ENCODE results near the gene TENM4. TPM values are rescaled to one million over a fixed set of nuclear protein-coding genes. Genes with fewer than 3 reads are reported as not detected.

TENM4 gene
- total and polyA plus RNA-seq, 2 of the 13 experiments (the other 11 are each of a cell fraction or from before 2014, with no cell fraction given): not detected

- ChIA-PET CTCF (ENCODE audit: low intra/inter-chr PET ratio, low total read pairs) (no interaction called here), POLR2A (no interaction called here)
- DNase-seq (ENCODE audit: low spot score) (no peak), ATAC-seq (no peak), FAIRE-seq (no peak)
- H2AFZ ChIP-seq (ENCODE audit: low read length): no peak overlapping the region
- in situ Hi-C loops (cut with HindIII; ENCODE audit: extremely low pct_ligation_motif_present, low pct_unique_long_range_greater_than_20kb) (no loop called here), intact Hi-C loops (cut with micrococcal nuclease; ENCODE audit: unreplicated experiment) (no loop called here)
- H3K9me3 ChIP-seq (ENCODE audit: low read length): no peaks in the 10 kb centered on the region
- no peaks in the 10 kb centered on the region for H3K36me3 ChIP-seq (replicated peaks in 1 of 2; ENCODE audit: control insufficient read depth in 1 of 2, insufficient read depth in 2 of 2, low read length in 2 of 2)
- no TSS peak for BruUV-seq (replicated peaks)
- H3K4me1 ChIP-seq (ENCODE audit: insufficient read depth, low read length): no peaks in the 10 kb centered on the region
- no peak overlapping the region for H3K9ac ChIP-seq (ENCODE audit: insufficient read depth, low read depth, low read length)
- H4K20me1 ChIP-seq (ENCODE audit: insufficient read depth, low read length): no peaks in the 10 kb centered on the region
- H3K4me2 ChIP-seq (ENCODE audit: low read depth, low read length): no peak overlapping the region
- WGBS (ENCODE audit: low lambda C conversion rate): 0% methylated on average over 4 of the region's 4 CpGs
- no peaks in the 10 kb centered on the region; a peak in 1 of 5 replicates for H3K27me3 ChIP-seq (ENCODE audit: control insufficient read depth in 1 of 2, insufficient read depth in 2 of 2, low read length in 2 of 2)
- no peak overlapping the region for H3K27ac ChIP-seq (ENCODE audit: extremely low read length, insufficient read depth, low read length)
- no peaks in the 10 kb centered on the region for H3K79me2 ChIP-seq (ENCODE audit: insufficient read depth, low read length)
- no peak for TF ChIP-seq NFYB (CRISPR knock-in tag; IDR thresholded peaks at IDR 0.05)
- no peak for TF ChIP-seq DMAP1 (CRISPR knock-in tag; IDR thresholded peaks at IDR 0.05)
- TF ChIP-seq HDAC6 (IDR thresholded peaks at IDR 0.05; ENCODE audit: low read depth, low read length): no peak
- no peak overlapping the region for H3K4me3 ChIP-seq (replicated peaks in 1 of 3; ENCODE audit: insufficient read depth in 1 of 3, low read depth in 2 of 3, low read length in 3 of 3)
Measured at GRCh38 chr11:79304599-79305212, 136.1 kb downstream of the TENM4 start.

GRCh38 chr11:79296141-79296540 is 144.7 kb downstream of the TENM4 start:
- no peaks in the 10 kb centered on the region for H3K36me3 ChIP-seq (replicated peaks in 1 of 2; ENCODE audit: control insufficient read depth in 1 of 2, insufficient read depth in 2 of 2, low read length in 2 of 2)
- 0 out of 5 replicates have a peak, but pooled peaks cover 0 to 4% of the 10 kb centered on the region in 2 experiments for H3K27me3 ChIP-seq (ENCODE audit: control insufficient read depth in 1 of 2, insufficient read depth in 2 of 2, low read length in 2 of 2)
- no peak for TF ChIP-seq ZNF512 (CRISPR knock-in tag; IDR thresholded peaks at IDR 0.05)
- H3K4me2 ChIP-seq (ENCODE audit: low read depth, low read length): no peak overlapping the region
- in situ Hi-C loops (cut with HindIII; ENCODE audit: extremely low pct_ligation_motif_present, low pct_unique_long_range_greater_than_20kb) (no loop called here), intact Hi-C loops (cut with micrococcal nuclease; ENCODE audit: unreplicated experiment) (no loop called here)
- ChIA-PET POLR2A (no interaction called here), CTCF (ENCODE audit: low intra/inter-chr PET ratio, low total read pairs) (no interaction called here)
- H2AFZ ChIP-seq (ENCODE audit: low read length): no peak overlapping the region
- no TSS peak for BruUV-seq (replicated peaks)
- H3K27ac ChIP-seq (ENCODE audit: extremely low read length, insufficient read depth, low read length): no peak overlapping the region
- no peak overlapping the region for H3K4me3 ChIP-seq (replicated peaks in 1 of 3; ENCODE audit: insufficient read depth in 1 of 3, low read depth in 2 of 3, low read length in 3 of 3)
- no peaks in the 10 kb centered on the region for H3K9me3 ChIP-seq (ENCODE audit: low read length)
- H4K20me1 ChIP-seq (ENCODE audit: insufficient read depth, low read length): no peaks in the 10 kb centered on the region
- DNase-seq (ENCODE audit: low spot score): no peak
- no CpG with 5 or more reads among the region's 3 CpGs for WGBS (ENCODE audit: low lambda C conversion rate)
- no peak for ATAC-seq
- H3K9ac ChIP-seq (ENCODE audit: insufficient read depth, low read depth, low read length): no peak overlapping the region
- H3K79me2 ChIP-seq (ENCODE audit: insufficient read depth, low read length): no peaks in the 10 kb centered on the region
- H3K4me1 ChIP-seq (ENCODE audit: insufficient read depth, low read length): no peaks in the 10 kb centered on the region
- no peak for FAIRE-seq

All from HepG2 (cell line).